Fibroblast of mammary gland (primary cell): Measurements from ENCODE around the gene POU3F4.

Source experiments
- DNase-seq: peaks from one replicate; pipeline ENCODE4 v3.0.0-alpha.2; 2010; ENCODE audit warnings: low read depth
- H3K4me3 ChIP-seq: 2 replicates; pipeline ENCODE4 v1.5.1; 2011; ENCODE audit warnings: low read depth, mild to moderate bottlenecking, low read length, moderate library complexity; ENCODE audit not compliant: control insufficient read depth
- CTCF ChIP-seq: conservative IDR thresholded peaks from 2 replicates; pipeline ENCODE4 v1.5.1; 2011; ENCODE audit warnings: low read depth, low read length, inconsistent platforms; ENCODE audit not compliant: control insufficient read depth, insufficient read depth

POU3F4 gene

GRCh38 chrX:83508526-83509253 lies 600 bp downstream of the POU3F4 start:
- TF ChIP-seq CTCF: no peak
- H3K4me3 ChIP-seq: no peak overlapping the region
- DNase-seq: no peak

GRCh38 chrX:83509254-83509801 lies 1.2 kb downstream of the POU3F4 start:
- no peak overlapping the region for H3K4me3 ChIP-seq
- DNase-seq: no peak

GRCh38 chrX:83510510-83511062 lies 2.5 kb downstream of the POU3F4 start:
- no peak for TF ChIP-seq CTCF
- no peak for DNase-seq
- H3K4me3 ChIP-seq: no peak overlapping the region

More at GRCh38 chrX:83509254-83509801, 1.2 kb downstream of the POU3F4 start:
- no peak for TF ChIP-seq CTCF

- DNase-seq: no peak
- no peak for TF ChIP-seq CTCF
- H3K4me3 ChIP-seq: no peak overlapping the region
These were observed 3.1 kb downstream of the POU3F4 start for GRCh38 chrX:83511208-83511607.

GRCh38 chrX:83512111-83512510 lies 4.0 kb downstream of the POU3F4 start:
- no peak for DNase-seq
- TF ChIP-seq CTCF: no peak
- no peak overlapping the region for H3K4me3 ChIP-seq

- DNase-seq: no peak
- no peak for TF ChIP-seq CTCF
- H3K4me3 ChIP-seq: no peak overlapping the region
These were observed 8.5 kb downstream of the POU3F4 start for GRCh38 chrX:83516597-83516996.

- no peak for TF ChIP-seq CTCF
These were observed 13.8 kb downstream of the POU3F4 start for GRCh38 chrX:83521905-83522304.

More at GRCh38 chrX:83521905-83522304, 13.8 kb downstream of the POU3F4 start:
- no peak for DNase-seq
- no peak overlapping the region for H3K4me3 ChIP-seq
